Placental pericyte (primary cell): ENCODE data around the gene DTHD1. TPM values are rescaled to one million over a fixed set of nuclear protein-coding genes. Genes with fewer than 3 reads are reported as not detected.

Experiments
- total RNA-seq: library from RNA; depleted of rRNA; stranded (reverse); fragments of >200 nt; gene quantifications from 2 replicates; pipeline ENCODE4 v1.2.3, GENCODE V29; 2012

DTHD1 gene
- total RNA-seq = not detected in 2 replicates

DNA sequence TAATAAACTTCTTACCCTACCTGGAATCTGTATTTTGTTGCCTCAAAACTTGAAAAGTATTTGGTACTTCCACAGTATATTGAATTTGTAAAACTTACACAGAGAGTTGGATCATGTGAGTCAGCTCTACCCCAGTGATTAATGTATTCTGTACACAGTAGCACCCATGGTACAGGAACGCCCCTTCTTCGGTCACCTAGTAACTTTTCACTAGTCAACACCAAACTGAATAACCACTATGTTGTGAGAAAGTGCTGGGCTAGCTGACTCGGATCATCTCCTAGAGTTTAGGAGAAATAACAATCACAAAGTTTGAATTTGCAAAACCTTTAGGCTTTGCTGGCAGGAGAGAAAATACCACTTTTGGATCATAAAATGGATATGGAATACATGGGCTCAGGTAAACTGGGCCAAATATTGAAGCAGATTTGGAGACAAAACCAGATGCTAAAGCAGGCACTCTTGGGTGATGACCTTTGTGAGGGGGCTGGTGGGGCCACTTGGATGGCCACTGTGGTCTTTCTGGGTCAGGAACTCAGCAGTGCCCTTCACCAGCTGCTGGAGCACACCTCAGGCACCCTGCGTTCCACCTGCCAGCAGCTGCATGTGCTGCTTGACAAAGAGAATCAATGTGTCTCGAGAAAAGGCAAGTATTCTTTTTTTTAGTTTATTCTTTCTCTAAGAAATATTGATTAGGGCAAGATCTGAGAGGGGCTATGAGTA, at the start of gene DTHD1:
DTHD1 (plus strand) TSS at position 233 of the 723 bp plus-strand sequence; CDS start at position 376, 143 bp downstream.

DNA sequence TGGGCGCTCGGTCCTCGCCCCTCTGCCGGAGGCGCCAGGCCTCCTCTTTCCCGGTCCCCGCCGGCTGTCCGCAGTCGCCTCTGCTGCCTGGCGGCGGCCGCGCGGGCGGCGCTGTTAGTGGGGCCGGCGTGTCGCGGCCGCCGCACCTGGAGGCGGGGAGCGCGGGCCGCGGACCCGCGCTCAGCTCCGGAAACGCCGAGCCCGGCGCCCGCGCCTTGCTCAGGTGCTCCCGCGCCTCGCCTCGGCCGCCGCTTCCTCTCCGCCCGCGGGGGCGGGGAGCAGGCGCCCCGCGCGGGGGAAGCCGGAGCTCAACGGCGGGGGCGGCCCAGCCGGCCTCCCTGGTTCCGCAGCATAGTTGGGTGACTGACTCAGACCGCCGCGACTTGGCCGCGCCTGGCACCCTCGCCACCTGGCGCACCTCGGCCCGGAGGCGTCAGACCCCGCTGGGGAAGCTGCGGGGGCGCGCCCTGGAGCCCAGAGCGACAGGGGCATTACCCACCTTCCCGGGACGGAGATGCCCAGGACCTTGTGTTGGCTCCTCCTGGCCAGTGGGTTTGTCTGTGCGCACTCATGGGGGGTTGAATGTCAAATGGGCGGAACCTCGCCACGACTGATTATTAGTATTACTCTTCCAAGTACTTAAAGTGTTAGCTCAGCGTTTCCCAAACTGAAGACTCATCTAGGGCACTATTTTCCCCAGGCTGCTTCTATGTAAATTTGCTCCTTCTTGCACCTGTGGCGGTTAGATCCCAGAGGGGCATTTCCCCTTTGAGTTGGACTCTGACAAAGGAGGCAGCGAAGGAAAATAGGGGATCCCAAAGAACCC, 36.9 kb upstream of the DTHD1 start, which contains the start of gene ARAP2:
ARAP2 (minus strand) TSS at position 258 of the 826 bp plus-strand sequence. CDS start 15,028 bp downstream, outside the sequence.

Other genes with a start within 250 kb of the DTHD1 start
- under 0.01 and 3.0 TPM in 2 replicates for gene ARAP2, start 37.1 kb upstream of the DTHD1 start, total RNA-seq